Neural cell (in vitro differentiated cells): ENCODE data around the gene LPP. TPM values are rescaled to one million over a fixed set of nuclear protein-coding genes. Genes with fewer than 3 reads are reported as not detected.

Source experiments
- H2AFZ ChIP-seq: fragments of 200-600, 300-800 bp; sonication (generic), shearing (Covaris generic); 2 replicates; pipeline ENCODE4 v1.6.0; 2014; ENCODE audit warnings: low read depth, mild to moderate bottlenecking, antibody characterized with exemption, low read length, moderate library complexity
- H3F3A ChIP-seq: fragments of 200-600 bp; shearing (Covaris generic); 2 replicates; pipeline ENCODE4 v1.6.1; 2016; ENCODE audit warnings: mild to moderate bottlenecking, moderate library complexity, mixed read lengths, antibody characterized with exemption, low read length; ENCODE audit not compliant: insufficient read depth, poor library complexity, severe bottlenecking
- H3K27ac ChIP-seq: fragments of 200-600, 300-800 bp; sonication (generic), shearing (Covaris generic); 2 replicates; pipeline ENCODE4 v1.5.1; 2014; ENCODE audit warnings: mild to moderate bottlenecking, low read length, moderate library complexity
- H3K27me3 ChIP-seq: fragments of 300-800, 200-600 bp; sonication (generic), shearing (Covaris generic); 2 replicates; pipeline ENCODE4 v1.6.0; 2014; ENCODE audit warnings: mild to moderate bottlenecking, low read depth, low read length, moderate library complexity; ENCODE audit not compliant: insufficient read depth
- H3K36me3 ChIP-seq: fragments of 300-800, 200-600 bp; sonication (generic), shearing (Covaris generic); 2 replicates; pipeline ENCODE4 v1.5.1; 2014; ENCODE audit warnings: mild to moderate bottlenecking, antibody characterized with exemption, low read length, moderate library complexity; ENCODE audit not compliant: insufficient read depth
- H3K4me2 ChIP-seq: fragments of 300-800, 200-600 bp; sonication (generic), shearing (Covaris generic); 2 replicates; pipeline ENCODE4 v1.6.0; 2014; ENCODE audit warnings: mild to moderate bottlenecking, low read length
- H3K4me3 ChIP-seq: fragments of 300-800, 200-600 bp; sonication (generic), shearing (Covaris generic); 2 replicates; pipeline ENCODE4 v1.5.1; 2014; ENCODE audit warnings: mild to moderate bottlenecking, low read length, moderate library complexity
- H3K79me2 ChIP-seq: fragments of 200-600 bp; shearing (Covaris generic); replicated peaks from 2 replicates; pipeline ENCODE4 v1.6.0; 2014; ENCODE audit warnings: mild to moderate bottlenecking, low read length, moderate library complexity; ENCODE audit not compliant: insufficient read depth
- H3K9ac ChIP-seq: fragments of 300-800, 200-600 bp; sonication (generic), shearing (Covaris generic); 2 replicates; pipeline ENCODE4 v1.6.1; 2016; ENCODE audit warnings: mild to moderate bottlenecking, low read length, mixed read lengths
- H3K9me2 ChIP-seq: fragments of 200-600 bp; shearing (Covaris generic); 2 replicates; pipeline ENCODE4 v1.6.1; 2016; ENCODE audit warnings: mild to moderate bottlenecking, low read length, mixed read lengths; ENCODE audit not compliant: insufficient read depth
- H3K9me3 ChIP-seq: fragments of 200-600, 300-800 bp; sonication (generic), shearing (Covaris generic); 2 replicates; pipeline ENCODE4 v1.6.1; 2016; ENCODE audit warnings: mild to moderate bottlenecking, mixed run types, low read length, moderate library complexity, mixed read lengths
- H4K20me1 ChIP-seq: fragments of 200-600 bp; shearing (Covaris generic); 2 replicates; pipeline ENCODE4 v1.6.1; 2016; ENCODE audit warnings: mild to moderate bottlenecking, mixed run types; ENCODE audit not compliant: insufficient read depth
- EP300 ChIP-seq: fragments of 450-650 bp; conservative IDR thresholded peaks from 2 replicates; pipeline ENCODE4 v1.6.1; 2014; ENCODE audit warnings: antibody characterized with exemption, mild to moderate bottlenecking, moderate library complexity; ENCODE audit not compliant: poor library complexity, severe bottlenecking
- EZH2 ChIP-seq: fragments of 200-600, 300-800 bp; shearing (Covaris generic), sonication (generic); IDR thresholded peaks from 2 replicates; pipeline ENCODE4 v1.6.1; 2014; ENCODE audit warnings: antibody characterized with exemption, low read length, borderline replicate concordance, mild to moderate bottlenecking; ENCODE audit not compliant: insufficient read depth, poor library complexity, severe bottlenecking
- MXI1 ChIP-seq: fragments of 450-650 bp; conservative IDR thresholded peaks from 2 replicates; pipeline ENCODE4 v1.6.1; 2014; ENCODE audit warnings: antibody characterized with exemption, mild to moderate bottlenecking; ENCODE audit not compliant: poor library complexity, severe bottlenecking
- POLR2AphosphoS5 ChIP-seq: IDR thresholded peaks from 2 replicates; pipeline ENCODE4 v1.6.1; 2012
- RAD21 ChIP-seq: fragments of 450-650 bp; conservative IDR thresholded peaks from 2 replicates; pipeline ENCODE4 v1.6.1; 2014; ENCODE audit warnings: antibody characterized with exemption, mild to moderate bottlenecking, moderate library complexity
- SMC3 ChIP-seq: fragments of 450-650 bp; conservative IDR thresholded peaks from 2 replicates; pipeline ENCODE4 v1.6.1; 2014; ENCODE audit warnings: antibody characterized with exemption, mild to moderate bottlenecking, moderate library complexity; ENCODE audit not compliant: poor library complexity
- TAF1 ChIP-seq: IDR thresholded peaks from 2 replicates; pipeline ENCODE4 v1.6.1; 2012; ENCODE audit warnings: low read depth
- polyA plus RNA-seq: library from polyadenylated mRNA; depleted of rRNA; stranded (reverse); fragments of >200 nt; gene quantifications from 2 replicates; pipeline ENCODE4 v1.2.3, GENCODE V29; 2014
- TF ChIP-seq, protein P1 (sequence below): fragments of 450-650 bp; IDR thresholded peaks from 2 replicates; pipeline ENCODE4 v1.5.1; 2014; ENCODE audit warnings: antibody characterized with exemption, mild to moderate bottlenecking, moderate library complexity; ENCODE audit not compliant: poor library complexity, severe bottlenecking
- TF ChIP-seq, protein P2 (sequence below): IDR thresholded peaks from 2 replicates; pipeline ENCODE4 v1.6.1; 2012; ENCODE audit warnings: borderline replicate concordance

The LPP gene
- polyA plus RNA-seq, 1 donor from 2014 or later, result 3.0 TPM

DNA sequence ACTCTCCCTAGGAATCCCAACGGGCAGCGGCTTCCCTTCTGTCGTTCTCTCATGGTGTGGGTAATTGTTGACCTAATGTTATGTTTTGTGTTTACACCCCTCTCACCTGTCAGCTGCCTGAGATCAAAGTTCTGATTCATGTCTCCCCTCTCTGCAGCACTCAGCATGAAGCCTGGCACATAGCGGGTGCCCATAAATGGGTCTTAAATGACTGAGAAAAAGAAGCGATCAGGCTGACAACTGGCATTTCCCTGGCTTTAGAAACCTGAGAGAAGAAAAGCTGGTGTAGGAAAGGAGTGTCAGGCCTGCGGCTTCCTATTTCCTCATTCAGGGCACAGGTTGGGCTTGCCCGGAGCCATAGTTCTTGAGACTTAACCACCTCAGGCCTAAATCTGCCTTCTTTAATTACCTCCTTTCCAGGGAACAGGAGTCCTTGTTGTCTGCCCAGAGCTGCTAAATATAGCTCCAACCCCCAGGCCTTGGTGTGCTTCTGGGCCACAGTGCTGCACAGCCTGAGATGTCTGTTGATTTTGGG is 31.8 kb downstream of the LPP start:
- Histone ChIP-seq H3K9me2 (no peaks in the 10 kb centered on the region), H3K9ac (no peak overlapping the region), H4K20me1 (no peaks in the 10 kb centered on the region), H2AFZ (no peak overlapping the region), H3K9me3 (no peaks in the 10 kb centered on the region), H3K27me3 (no peaks in the 10 kb centered on the region), H3K36me3 (no peaks in the 10 kb centered on the region), H3K79me2 (no peaks in the 10 kb centered on the region), H3K4me2 (no peak overlapping the region), H3K4me3 (no peak overlapping the region), H3K27ac (no peak overlapping the region), H3F3A (no peaks in the 10 kb centered on the region)
- TF ChIP-seq, protein P1, sequence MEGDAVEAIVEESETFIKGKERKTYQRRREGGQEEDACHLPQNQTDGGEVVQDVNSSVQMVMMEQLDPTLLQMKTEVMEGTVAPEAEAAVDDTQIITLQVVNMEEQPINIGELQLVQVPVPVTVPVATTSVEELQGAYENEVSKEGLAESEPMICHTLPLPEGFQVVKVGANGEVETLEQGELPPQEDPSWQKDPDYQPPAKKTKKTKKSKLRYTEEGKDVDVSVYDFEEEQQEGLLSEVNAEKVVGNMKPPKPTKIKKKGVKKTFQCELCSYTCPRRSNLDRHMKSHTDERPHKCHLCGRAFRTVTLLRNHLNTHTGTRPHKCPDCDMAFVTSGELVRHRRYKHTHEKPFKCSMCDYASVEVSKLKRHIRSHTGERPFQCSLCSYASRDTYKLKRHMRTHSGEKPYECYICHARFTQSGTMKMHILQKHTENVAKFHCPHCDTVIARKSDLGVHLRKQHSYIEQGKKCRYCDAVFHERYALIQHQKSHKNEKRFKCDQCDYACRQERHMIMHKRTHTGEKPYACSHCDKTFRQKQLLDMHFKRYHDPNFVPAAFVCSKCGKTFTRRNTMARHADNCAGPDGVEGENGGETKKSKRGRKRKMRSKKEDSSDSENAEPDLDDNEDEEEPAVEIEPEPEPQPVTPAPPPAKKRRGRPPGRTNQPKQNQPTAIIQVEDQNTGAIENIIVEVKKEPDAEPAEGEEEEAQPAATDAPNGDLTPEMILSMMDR, result no peak
- TF ChIP-seq TAF1, result no peak
- TF ChIP-seq POLR2AphosphoS5, result no peak
- TF ChIP-seq, protein P2, sequence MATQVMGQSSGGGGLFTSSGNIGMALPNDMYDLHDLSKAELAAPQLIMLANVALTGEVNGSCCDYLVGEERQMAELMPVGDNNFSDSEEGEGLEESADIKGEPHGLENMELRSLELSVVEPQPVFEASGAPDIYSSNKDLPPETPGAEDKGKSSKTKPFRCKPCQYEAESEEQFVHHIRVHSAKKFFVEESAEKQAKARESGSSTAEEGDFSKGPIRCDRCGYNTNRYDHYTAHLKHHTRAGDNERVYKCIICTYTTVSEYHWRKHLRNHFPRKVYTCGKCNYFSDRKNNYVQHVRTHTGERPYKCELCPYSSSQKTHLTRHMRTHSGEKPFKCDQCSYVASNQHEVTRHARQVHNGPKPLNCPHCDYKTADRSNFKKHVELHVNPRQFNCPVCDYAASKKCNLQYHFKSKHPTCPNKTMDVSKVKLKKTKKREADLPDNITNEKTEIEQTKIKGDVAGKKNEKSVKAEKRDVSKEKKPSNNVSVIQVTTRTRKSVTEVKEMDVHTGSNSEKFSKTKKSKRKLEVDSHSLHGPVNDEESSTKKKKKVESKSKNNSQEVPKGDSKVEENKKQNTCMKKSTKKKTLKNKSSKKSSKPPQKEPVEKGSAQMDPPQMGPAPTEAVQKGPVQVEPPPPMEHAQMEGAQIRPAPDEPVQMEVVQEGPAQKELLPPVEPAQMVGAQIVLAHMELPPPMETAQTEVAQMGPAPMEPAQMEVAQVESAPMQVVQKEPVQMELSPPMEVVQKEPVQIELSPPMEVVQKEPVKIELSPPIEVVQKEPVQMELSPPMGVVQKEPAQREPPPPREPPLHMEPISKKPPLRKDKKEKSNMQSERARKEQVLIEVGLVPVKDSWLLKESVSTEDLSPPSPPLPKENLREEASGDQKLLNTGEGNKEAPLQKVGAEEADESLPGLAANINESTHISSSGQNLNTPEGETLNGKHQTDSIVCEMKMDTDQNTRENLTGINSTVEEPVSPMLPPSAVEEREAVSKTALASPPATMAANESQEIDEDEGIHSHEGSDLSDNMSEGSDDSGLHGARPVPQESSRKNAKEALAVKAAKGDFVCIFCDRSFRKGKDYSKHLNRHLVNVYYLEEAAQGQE, result no peak
- TF ChIP-seq MXI1, result no peak
- TF ChIP-seq RAD21, result no peak
- TF ChIP-seq EZH2, result no peak
- no peak for TF ChIP-seq SMC3
- no peak for TF ChIP-seq EP300

DNA sequence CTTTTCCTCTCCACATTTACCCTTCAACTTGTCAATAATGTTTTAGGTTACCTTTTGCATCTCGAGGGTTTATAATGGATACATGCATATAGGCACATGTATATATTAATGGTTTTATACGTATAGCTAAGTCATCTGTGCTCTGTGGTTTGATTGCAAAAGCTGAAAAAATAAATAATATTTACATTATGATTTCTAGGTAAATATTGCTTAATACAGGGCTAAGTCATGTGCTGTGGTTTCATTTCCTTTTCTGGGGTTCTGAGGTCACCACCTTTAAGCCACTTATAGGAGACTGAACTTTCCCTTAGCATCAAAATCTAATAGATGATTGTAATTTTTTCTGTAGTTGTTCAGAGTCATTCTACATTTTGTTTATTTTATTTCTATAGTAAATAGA is 33.1 kb downstream of the LPP start:
- H3K27me3 ChIP-seq, result no peaks in the 10 kb centered on the region
- no peaks in the 10 kb centered on the region for H3K9me3 ChIP-seq
- no peaks in the 10 kb centered on the region for H3K9me2 ChIP-seq
- H3K4me3 ChIP-seq, result no peak overlapping the region
- H4K20me1 ChIP-seq, result no peaks in the 10 kb centered on the region
- no peak overlapping the region for H2AFZ ChIP-seq
- no peaks in the 10 kb centered on the region for H3K79me2 ChIP-seq
- H3K27ac ChIP-seq, result no peak overlapping the region
- H3K9ac ChIP-seq, result no peak overlapping the region
- no peaks in the 10 kb centered on the region for H3F3A ChIP-seq
- H3K36me3 ChIP-seq, result no peaks in the 10 kb centered on the region
- H3K4me2 ChIP-seq, result no peak overlapping the region
- TF ChIP-seq EP300, result no peak
- TF ChIP-seq SMC3, result no peak
- TF ChIP-seq, protein P2, result no peak
- TF ChIP-seq, protein P1, result no peak
- TF ChIP-seq EZH2, result no peak
- no peak for TF ChIP-seq TAF1
- no peak for TF ChIP-seq MXI1
- TF ChIP-seq POLR2AphosphoS5, result no peak
- no peak for TF ChIP-seq RAD21
